OCI-LY3 (cell line): ENCODE measurements around the gene THSD7B.

Source experiments
- H2AFZ ChIP-seq: fragments of 200-600, 300-600 bp; shearing (Covaris generic); 2 replicates; pipeline ENCODE4 v1.6.0; 2014; ENCODE audit warnings: antibody characterized with exemption, low read depth, low read length
- H3K27ac ChIP-seq: fragments of 200-600, 300-600 bp; sonication (generic); 2 replicates; pipeline ENCODE4 v1.5.1; 2014; ENCODE audit warnings: mild to moderate bottlenecking, low read length, moderate library complexity, mixed read lengths
- H3K27me3 ChIP-seq: fragments of 200-600, 300-600 bp; sonication (generic); 2 replicates; pipeline ENCODE4 v1.6.1; 2014; ENCODE audit warnings: low read depth, low read length, mixed read lengths
- H3K36me3 ChIP-seq: fragments of 200-600, 300-600 bp; sonication (generic); replicated peaks from 2 replicates; pipeline ENCODE3; 2014; ENCODE audit warnings: low read depth, low read length, mixed read lengths
- H3K4me1 ChIP-seq: fragments of 300-600, 200-600 bp; sonication (generic); 2 replicates; pipeline ENCODE4 v1.6.1; 2014; ENCODE audit warnings: low read length, mixed read lengths
- H3K4me2 ChIP-seq: fragments of 200-600, 300-600 bp; sonication (generic); 2 replicates; pipeline ENCODE4 v1.6.1; 2014; ENCODE audit warnings: low read length, mixed read lengths
- H3K4me3 ChIP-seq: fragments of 300-600, 200-600 bp; sonication (generic); 2 replicates; pipeline ENCODE4 v1.5.1; 2014; ENCODE audit warnings: antibody characterized with exemption, mild to moderate bottlenecking, low read length, moderate library complexity
- H3K79me2 ChIP-seq: fragments of 300-600, 200-600 bp; shearing (Covaris generic); 2 replicates; pipeline ENCODE4 v1.6.1; 2014; ENCODE audit warnings: mild to moderate bottlenecking, low read length, mixed read lengths
- H3K9ac ChIP-seq: fragments of 300-600, 200-600 bp; shearing (Covaris generic); 2 replicates; pipeline ENCODE4 v1.6.0; 2014; ENCODE audit warnings: mild to moderate bottlenecking, low read length, moderate library complexity
- H3K9me3 ChIP-seq: fragments of 200-600, 300-600 bp; shearing (Covaris generic); 2 replicates; pipeline ENCODE4 v1.6.1; 2014; ENCODE audit warnings: low read length, mixed read lengths; ENCODE audit not compliant: insufficient read depth
- H4K20me1 ChIP-seq: fragments of 200-600, 300-600 bp; sonication (generic); 2 replicates; pipeline ENCODE4 v1.6.1; 2016; ENCODE audit warnings: low read length, mixed read lengths; ENCODE audit not compliant: insufficient read depth
- CTCF ChIP-seq: fragments of 200-600, 300-600 bp; sonication (generic); IDR thresholded peaks from 2 replicates; pipeline ENCODE4 v1.5.1; 2014; ENCODE audit warnings: antibody characterized with exemption, low read length, low read depth
- EZH2phosphoT487 ChIP-seq: fragments of 200-600 bp; shearing (Covaris generic); IDR thresholded peaks from 2 replicates; pipeline ENCODE4 v1.6.1; 2018; ENCODE audit warnings: antibody characterized with exemption, mixed run types, low read depth

Gene THSD7B

GRCh38 chr2:137232076-137232475 lies 466.7 kb downstream of the THSD7B start:
- Histone ChIP-seq H4K20me1 (no peaks in the 10 kb centered on the region), H3K36me3 (no peaks in the 10 kb centered on the region), H3K9me3 (no peaks in the 10 kb centered on the region), H3K4me2 (no peak overlapping the region), H3K4me1 (no peaks in the 10 kb centered on the region), H3K4me3 (no peak overlapping the region), H2AFZ (no peak overlapping the region), H3K27me3 (no peaks in the 10 kb centered on the region), H3K79me2 (no peaks in the 10 kb centered on the region), H3K9ac (no peak overlapping the region), H3K27ac (no peak overlapping the region)
- TF ChIP-seq EZH2phosphoT487 (no peak), CTCF (no peak)

GRCh38 chr2:137233091-137233490 lies 467.7 kb downstream of the THSD7B start:
- Histone ChIP-seq H3K79me2 (no peaks in the 10 kb centered on the region), H3K4me3 (no peak overlapping the region), H3K4me2 (no peak overlapping the region), H2AFZ (no peak overlapping the region), H3K9me3 (no peaks in the 10 kb centered on the region), H4K20me1 (no peaks in the 10 kb centered on the region), H3K36me3 (no peaks in the 10 kb centered on the region), H3K27me3 (no peaks in the 10 kb centered on the region), H3K27ac (no peak overlapping the region), H3K4me1 (no peaks in the 10 kb centered on the region), H3K9ac (no peak overlapping the region)
- TF ChIP-seq EZH2phosphoT487 = no peak
- no peak for TF ChIP-seq CTCF

- H2AFZ ChIP-seq = no peak overlapping the region
- H3K36me3 ChIP-seq = no peaks in the 10 kb centered on the region
- TF ChIP-seq CTCF (no peak), EZH2phosphoT487 (no peak)
- no peak overlapping the region for H3K27ac ChIP-seq
- H3K9ac ChIP-seq = no peak overlapping the region
- no peaks in the 10 kb centered on the region for H3K4me1 ChIP-seq
- H3K4me2 ChIP-seq = no peak overlapping the region
- no peaks in the 10 kb centered on the region for H3K79me2 ChIP-seq
- H3K4me3 ChIP-seq = no peak overlapping the region
- no peaks in the 10 kb centered on the region for H3K9me3 ChIP-seq
- no peaks in the 10 kb centered on the region for H4K20me1 ChIP-seq
- no peaks in the 10 kb centered on the region for H3K27me3 ChIP-seq
Measured at GRCh38 chr2:137237055-137237454, 471.7 kb downstream of the THSD7B start.

- TF ChIP-seq CTCF (no peak), EZH2phosphoT487 (no peak)
- no peak overlapping the region for H3K4me3 ChIP-seq
- no peak overlapping the region for H3K4me2 ChIP-seq
- no peaks in the 10 kb centered on the region for H3K4me1 ChIP-seq
- no peak overlapping the region for H3K27ac ChIP-seq
- H3K9ac ChIP-seq = no peak overlapping the region
- no peaks in the 10 kb centered on the region for H3K9me3 ChIP-seq
- no peaks in the 10 kb centered on the region for H3K27me3 ChIP-seq
- no peaks in the 10 kb centered on the region for H3K79me2 ChIP-seq
- no peaks in the 10 kb centered on the region for H3K36me3 ChIP-seq
- no peaks in the 10 kb centered on the region for H4K20me1 ChIP-seq
- no peak overlapping the region for H2AFZ ChIP-seq
Measured at GRCh38 chr2:137238065-137238464, 472.7 kb downstream of the THSD7B start.
